ENCODE results near the gene DPP3. TPM values are rescaled to one million over a fixed set of nuclear protein-coding genes. Genes with fewer than 3 reads are reported as not detected.

DPP3 gene
- total RNA-seq, 6 experiments from 2014 or later = 18.0 to 25.6 (median 22.0) TPM

DNA sequence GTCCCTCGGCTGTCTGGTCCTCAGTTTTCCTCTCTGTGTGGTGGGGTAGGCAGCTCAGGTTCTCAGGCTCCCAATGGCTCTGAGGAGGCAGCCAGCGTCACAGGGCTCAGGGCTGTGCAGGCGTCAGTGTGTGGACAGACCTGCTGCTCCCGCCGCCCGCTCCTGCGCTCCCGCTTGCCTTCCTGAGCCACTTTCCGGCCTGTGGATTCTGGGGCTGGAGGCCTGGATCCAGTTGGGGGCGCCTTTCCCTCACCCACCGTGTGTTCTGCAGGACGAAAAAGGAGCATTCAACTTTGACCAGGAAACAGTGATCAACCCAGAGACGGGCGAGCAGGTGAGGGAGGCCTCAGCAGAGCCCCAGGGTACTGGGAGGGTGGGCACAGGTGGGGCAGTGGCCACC lies 14.7 kb downstream of the DPP3 start:
- H3K4me1 ChIP-seq = no peaks in the 10 kb centered on the region
- DNase-seq (no peak), ATAC-seq (no peak)
- intact Hi-C loops (cut with DNase I) = no loop called here
- H3K9me3 ChIP-seq = no peaks in the 10 kb centered on the region
- WGBS (ENCODE audit: insufficient coverage, low coverage, low lambda C conversion rate, missing lambda C conversion rate) = 87% methylated on average over 3 of the region's 14 CpGs
- H3K27ac ChIP-seq = no peak overlapping the region
- peaks cover 0 to 10% (median 3%) of the 10 kb centered on the region in 4 donors for H3K36me3 ChIP-seq
- H3K27me3 ChIP-seq = no peaks in the 10 kb centered on the region
- H3K4me3 ChIP-seq = no peak overlapping the region
- TF ChIP-seq, protein P1, sequence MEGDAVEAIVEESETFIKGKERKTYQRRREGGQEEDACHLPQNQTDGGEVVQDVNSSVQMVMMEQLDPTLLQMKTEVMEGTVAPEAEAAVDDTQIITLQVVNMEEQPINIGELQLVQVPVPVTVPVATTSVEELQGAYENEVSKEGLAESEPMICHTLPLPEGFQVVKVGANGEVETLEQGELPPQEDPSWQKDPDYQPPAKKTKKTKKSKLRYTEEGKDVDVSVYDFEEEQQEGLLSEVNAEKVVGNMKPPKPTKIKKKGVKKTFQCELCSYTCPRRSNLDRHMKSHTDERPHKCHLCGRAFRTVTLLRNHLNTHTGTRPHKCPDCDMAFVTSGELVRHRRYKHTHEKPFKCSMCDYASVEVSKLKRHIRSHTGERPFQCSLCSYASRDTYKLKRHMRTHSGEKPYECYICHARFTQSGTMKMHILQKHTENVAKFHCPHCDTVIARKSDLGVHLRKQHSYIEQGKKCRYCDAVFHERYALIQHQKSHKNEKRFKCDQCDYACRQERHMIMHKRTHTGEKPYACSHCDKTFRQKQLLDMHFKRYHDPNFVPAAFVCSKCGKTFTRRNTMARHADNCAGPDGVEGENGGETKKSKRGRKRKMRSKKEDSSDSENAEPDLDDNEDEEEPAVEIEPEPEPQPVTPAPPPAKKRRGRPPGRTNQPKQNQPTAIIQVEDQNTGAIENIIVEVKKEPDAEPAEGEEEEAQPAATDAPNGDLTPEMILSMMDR (IDR thresholded peaks at IDR 0.05) = no peak
- no peak for TF ChIP-seq POLR2A (IDR thresholded peaks at IDR 0.05)

DNA sequence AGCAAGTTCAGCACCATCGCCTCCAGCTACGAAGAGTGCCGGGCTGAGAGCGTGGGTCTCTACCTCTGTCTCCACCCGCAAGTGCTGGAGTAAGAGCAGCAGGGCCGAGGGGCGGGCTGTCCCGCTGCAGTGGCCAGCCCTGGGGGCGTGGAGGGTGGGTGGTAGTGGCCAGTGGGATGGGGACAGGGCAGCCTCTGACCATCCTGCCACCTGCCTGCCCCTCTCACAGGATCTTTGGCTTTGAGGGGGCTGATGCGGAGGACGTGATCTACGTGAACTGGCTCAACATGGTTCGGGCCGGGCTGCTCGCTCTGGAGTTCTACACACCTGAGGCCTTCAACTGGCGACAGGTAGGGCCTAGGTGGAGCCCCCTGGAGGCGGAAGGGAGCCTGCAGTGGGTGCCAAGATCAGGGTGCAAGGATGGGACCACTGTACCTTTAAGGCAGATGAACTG lies 15.2 kb downstream of the DPP3 start:
- 40% methylated on average over 1 of the region's 17 CpGs for WGBS (ENCODE audit: insufficient coverage, low coverage, low lambda C conversion rate, missing lambda C conversion rate)
- TF ChIP-seq POLR2A (IDR thresholded peaks at IDR 0.05) = no peak
- TF ChIP-seq, protein P1 (IDR thresholded peaks at IDR 0.05) = peak in 1 of 4 donors; percentile 13
- Histone ChIP-seq H3K4me1 (no peaks in the 10 kb centered on the region), H3K9me3 (no peaks in the 10 kb centered on the region), H3K4me3 (no peak overlapping the region), H3K27me3 (no peaks in the 10 kb centered on the region), H3K36me3 (peaks cover 0 to 14% (median 3%) of the 10 kb centered on the region in 4 donors), H3K27ac (no peak overlapping the region)
- DNase-seq (no peak), ATAC-seq (no peak)
- intact Hi-C loops (cut with DNase I) = no loop called here

GRCh38 chr11:66497206-66497605 lies 17.0 kb downstream of the DPP3 start:
- no peak overlapping the region for H3K27ac ChIP-seq
- no peak overlapping the region for H3K4me3 ChIP-seq
- peaks cover 0 to 14% (median 3%) of the 10 kb centered on the region in 4 donors for H3K36me3 ChIP-seq
- no peaks in the 10 kb centered on the region for H3K4me1 ChIP-seq
- H3K27me3 ChIP-seq = no peaks in the 10 kb centered on the region
- ATAC-seq (no peak), DNase-seq (no peak)
- WGBS (ENCODE audit: insufficient coverage, low coverage, low lambda C conversion rate, missing lambda C conversion rate) = no CpG with 5 or more reads among the region's 16 CpGs
- intact Hi-C loops (cut with DNase I) = no loop called here
- H3K9me3 ChIP-seq = no peaks in the 10 kb centered on the region
- no peak for TF ChIP-seq POLR2A (IDR thresholded peaks at IDR 0.05)

GRCh38 chr11:66498506-66498905 lies 18.3 kb downstream of the DPP3 start:
- H3K4me1 ChIP-seq = no peaks in the 10 kb centered on the region
- H3K9me3 ChIP-seq = no peaks in the 10 kb centered on the region
- ATAC-seq (no peak), DNase-seq (no peak)
- H3K36me3 ChIP-seq = peaks cover 0 to 7% (median 0%) of the 10 kb centered on the region in 4 donors
- no peak overlapping the region for H3K4me3 ChIP-seq
- no peak overlapping the region for H3K27ac ChIP-seq
- intact Hi-C loops (cut with DNase I) = no loop called here
- no peaks in the 10 kb centered on the region for H3K27me3 ChIP-seq
- WGBS (ENCODE audit: insufficient coverage, low coverage, low lambda C conversion rate, missing lambda C conversion rate) = 85% methylated on average over 5 of the region's 5 CpGs
- TF ChIP-seq, protein P1 (IDR thresholded peaks at IDR 0.05) = no peak
- TF ChIP-seq POLR2A (IDR thresholded peaks at IDR 0.05) = no peak

GRCh38 chr11:66505276-66505816 lies 25.1 kb downstream of the DPP3 start:
- H3K36me3 ChIP-seq = peaks cover 0 to 17% (median 0%) of the 10 kb centered on the region in 4 donors
- no CpG with 5 or more reads among the region's 1 CpG for WGBS (ENCODE audit: insufficient coverage, low coverage, low lambda C conversion rate, missing lambda C conversion rate)
- no peak for ATAC-seq

More at GRCh38 chr11:66505276-66505816, 25.1 kb downstream of the DPP3 start:
- intact Hi-C loops (cut with DNase I) = no loop called here
- Histone ChIP-seq H3K27me3 (no peaks in the 10 kb centered on the region), H3K27ac (no peak overlapping the region), H3K4me1 (no peaks in the 10 kb centered on the region), H3K4me3 (no peak overlapping the region), H3K9me3 (no peaks in the 10 kb centered on the region)
- DNase-seq = no peak
- no peak for TF ChIP-seq POLR2A (IDR thresholded peaks at IDR 0.05)
- TF ChIP-seq, protein P1 (IDR thresholded peaks at IDR 0.05) = no peak

Measured in right lobe of liver (tissue), 6 donors.